Measurements from ENCODE around the gene BACE2. TPM values are rescaled to one million over a fixed set of nuclear protein-coding genes. Genes with fewer than 3 reads are reported as not detected.

BACE2 gene
- total RNA-seq, 4 donors from 2014 or later = 31.9 to 63.4 (median 50.0) TPM

- Histone ChIP-seq H3K9me3 (no peaks in the 10 kb centered on the region), H3K27ac (no peak overlapping the region), H3K36me3 (no peaks in the 10 kb centered on the region), H3K4me1 (peaks cover 0 to 15% (median 7%) of the 10 kb centered on the region in 3 donors), H3K27me3 (peaks cover 28% of the 10 kb centered on the region), H3K4me3 (no peak overlapping the region)
- ATAC-seq = no peak
- WGBS, 2 donors (ENCODE audit: low coverage in 1 of 2) = 86% methylated on average over 3 of the region's 8 CpGs; no CpG with 5 or more reads in 1 of the 2 donors
- TF ChIP-seq CTCF (IDR thresholded peaks at IDR 0.05) = no peak
- TF ChIP-seq POLR2A (IDR thresholded peaks at IDR 0.05) = no peak
- no peak for TF ChIP-seq EP300 (IDR thresholded peaks at IDR 0.05)
- TF ChIP-seq POLR2AphosphoS5 (IDR thresholded peaks at IDR 0.05) = no peak
Observed at GRCh38 chr21:41137401-41137800, 30.6 kb upstream of the BACE2 start.

GRCh38 chr21:41137889-41138288 lies 30.1 kb upstream of the BACE2 start:
- ATAC-seq = no peak
- Histone ChIP-seq H3K4me1 (peaks cover 0 to 17% (median 7%) of the 10 kb centered on the region in 3 donors), H3K27me3 (peaks cover 28% of the 10 kb centered on the region), H3K27ac (no peak overlapping the region), H3K36me3 (no peaks in the 10 kb centered on the region), H3K4me3 (no peak overlapping the region), H3K9me3 (no peaks in the 10 kb centered on the region)
- WGBS, 2 donors (ENCODE audit: low coverage in 1 of 2) = 80 to 93% methylated on average over 2 to 4 of the region's 6 CpGs
- no peak for TF ChIP-seq POLR2A (IDR thresholded peaks at IDR 0.05)
- no peak for TF ChIP-seq CTCF (IDR thresholded peaks at IDR 0.05)
- TF ChIP-seq EP300 (IDR thresholded peaks at IDR 0.05) = no peak
- no peak for TF ChIP-seq POLR2AphosphoS5 (IDR thresholded peaks at IDR 0.05)

- peaks cover 0 to 17% (median 7%) of the 10 kb centered on the region in 3 donors for H3K4me1 ChIP-seq
- H3K4me3 ChIP-seq = no peak overlapping the region
- no peak for ATAC-seq
- no peaks in the 10 kb centered on the region for H3K9me3 ChIP-seq
- no peaks in the 10 kb centered on the region for H3K36me3 ChIP-seq
- 93 to 100% methylated on average over 1 to 3 of the region's 6 CpGs for WGBS, 2 donors (ENCODE audit: low coverage in 1 of 2)
- no peak overlapping the region for H3K27ac ChIP-seq
- no peak for TF ChIP-seq POLR2AphosphoS5 (IDR thresholded peaks at IDR 0.05)
- no peak for TF ChIP-seq EP300 (IDR thresholded peaks at IDR 0.05)
- TF ChIP-seq POLR2A (IDR thresholded peaks at IDR 0.05) = no peak
- TF ChIP-seq CTCF (IDR thresholded peaks at IDR 0.05) = no peak
- H3K27me3 ChIP-seq = peaks cover 28% of the 10 kb centered on the region
Observed at GRCh38 chr21:41138711-41139110, 29.2 kb upstream of the BACE2 start.

GRCh38 chr21:41139275-41139674 lies 28.7 kb upstream of the BACE2 start:
- Histone ChIP-seq H3K4me1 (peaks cover 0 to 17% (median 7%) of the 10 kb centered on the region in 3 donors), H3K27me3 (peaks cover 28% of the 10 kb centered on the region), H3K9me3 (no peaks in the 10 kb centered on the region), H3K4me3 (no peak overlapping the region), H3K27ac (no peak overlapping the region), H3K36me3 (no peaks in the 10 kb centered on the region)
- no peak for ATAC-seq
- TF ChIP-seq CTCF (IDR thresholded peaks at IDR 0.05) = no peak
- no peak for TF ChIP-seq EP300 (IDR thresholded peaks at IDR 0.05)
- no peak for TF ChIP-seq POLR2A (IDR thresholded peaks at IDR 0.05)
- TF ChIP-seq POLR2AphosphoS5 (IDR thresholded peaks at IDR 0.05) = no peak
- WGBS, 2 donors (ENCODE audit: low coverage in 1 of 2) = 75 to 100% methylated on average over 2 to 4 of the region's 5 CpGs

- TF ChIP-seq CTCF (IDR thresholded peaks at IDR 0.05) (no peak), EP300 (IDR thresholded peaks at IDR 0.05) (no peak), POLR2A (IDR thresholded peaks at IDR 0.05) (no peak), POLR2AphosphoS5 (IDR thresholded peaks at IDR 0.05) (no peak)
- WGBS, 2 donors (ENCODE audit: low coverage in 1 of 2) = 97% methylated on average over 6 of the region's 12 CpGs; no CpG with 5 or more reads in 1 of the 2 donors
Observed at GRCh38 chr21:41139951-41140350, 28.0 kb upstream of the BACE2 start.

More at GRCh38 chr21:41139951-41140350, 28.0 kb upstream of the BACE2 start:
- peaks cover 0 to 17% (median 7%) of the 10 kb centered on the region in 3 donors for H3K4me1 ChIP-seq
- no peak for ATAC-seq
- H3K27ac ChIP-seq = no peak overlapping the region
- H3K4me3 ChIP-seq = no peak overlapping the region
- H3K36me3 ChIP-seq = no peaks in the 10 kb centered on the region
- no peaks in the 10 kb centered on the region for H3K9me3 ChIP-seq
- peaks cover 28% of the 10 kb centered on the region for H3K27me3 ChIP-seq
